Measurements from ENCODE around the gene OR10A2.

DNA sequence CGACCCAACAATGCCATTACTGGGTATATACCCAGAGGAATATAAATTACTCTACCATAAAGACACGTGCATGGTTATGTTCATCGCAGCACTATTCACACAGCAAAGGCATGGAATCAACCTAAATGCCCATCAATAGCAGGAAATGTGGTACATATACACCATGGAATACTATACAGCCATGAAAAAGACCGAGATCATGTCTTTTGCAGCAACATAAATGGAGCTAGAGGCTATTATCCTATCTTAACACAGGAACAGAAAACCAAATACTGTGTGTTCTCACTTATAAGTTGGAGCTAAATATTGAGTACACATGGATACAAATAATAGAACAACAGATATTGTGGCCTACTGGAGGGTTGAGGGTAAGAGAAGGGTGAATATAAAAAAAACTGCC, 26.0 kb downstream of the OR10A2 start:
- TF ChIP-seq, protein P1, sequence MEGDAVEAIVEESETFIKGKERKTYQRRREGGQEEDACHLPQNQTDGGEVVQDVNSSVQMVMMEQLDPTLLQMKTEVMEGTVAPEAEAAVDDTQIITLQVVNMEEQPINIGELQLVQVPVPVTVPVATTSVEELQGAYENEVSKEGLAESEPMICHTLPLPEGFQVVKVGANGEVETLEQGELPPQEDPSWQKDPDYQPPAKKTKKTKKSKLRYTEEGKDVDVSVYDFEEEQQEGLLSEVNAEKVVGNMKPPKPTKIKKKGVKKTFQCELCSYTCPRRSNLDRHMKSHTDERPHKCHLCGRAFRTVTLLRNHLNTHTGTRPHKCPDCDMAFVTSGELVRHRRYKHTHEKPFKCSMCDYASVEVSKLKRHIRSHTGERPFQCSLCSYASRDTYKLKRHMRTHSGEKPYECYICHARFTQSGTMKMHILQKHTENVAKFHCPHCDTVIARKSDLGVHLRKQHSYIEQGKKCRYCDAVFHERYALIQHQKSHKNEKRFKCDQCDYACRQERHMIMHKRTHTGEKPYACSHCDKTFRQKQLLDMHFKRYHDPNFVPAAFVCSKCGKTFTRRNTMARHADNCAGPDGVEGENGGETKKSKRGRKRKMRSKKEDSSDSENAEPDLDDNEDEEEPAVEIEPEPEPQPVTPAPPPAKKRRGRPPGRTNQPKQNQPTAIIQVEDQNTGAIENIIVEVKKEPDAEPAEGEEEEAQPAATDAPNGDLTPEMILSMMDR (IDR thresholded peaks at IDR 0.05): no peak
- no peak for TF ChIP-seq EP300 (IDR thresholded peaks at IDR 0.05; ENCODE audit: borderline replicate concordance in 1 of 2, low read depth in 1 of 2, low read length in 1 of 2)
- no peak for TF ChIP-seq TAF1 (IDR thresholded peaks at IDR 0.05; ENCODE audit: borderline replicate concordance, low read depth, low read length)
- no peak for TF ChIP-seq GABPA (IDR thresholded peaks at IDR 0.05; ENCODE audit: low read depth)
- no peak for TF ChIP-seq ELF1 (IDR thresholded peaks at IDR 0.05)
- no peak for TF ChIP-seq TCF12 (IDR thresholded peaks at IDR 0.05)
- TF ChIP-seq, protein P2, sequence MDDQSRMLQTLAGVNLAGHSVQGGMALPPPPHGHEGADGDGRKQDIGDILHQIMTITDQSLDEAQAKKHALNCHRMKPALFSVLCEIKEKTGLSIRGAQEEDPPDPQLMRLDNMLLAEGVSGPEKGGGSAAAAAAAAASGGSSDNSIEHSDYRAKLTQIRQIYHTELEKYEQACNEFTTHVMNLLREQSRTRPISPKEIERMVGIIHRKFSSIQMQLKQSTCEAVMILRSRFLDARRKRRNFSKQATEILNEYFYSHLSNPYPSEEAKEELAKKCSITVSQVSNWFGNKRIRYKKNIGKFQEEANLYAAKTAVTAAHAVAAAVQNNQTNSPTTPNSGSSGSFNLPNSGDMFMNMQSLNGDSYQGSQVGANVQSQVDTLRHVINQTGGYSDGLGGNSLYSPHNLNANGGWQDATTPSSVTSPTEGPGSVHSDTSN (IDR thresholded peaks at IDR 0.05): no peak
- no peak for TF ChIP-seq SMC3 (IDR thresholded peaks at IDR 0.05; ENCODE audit: low read depth, low read length)
- TF ChIP-seq MAX (IDR thresholded peaks at IDR 0.05; ENCODE audit: low read depth): no peak

Measured in SK-N-SH (cell line).